ENCODE results near the gene PCDHGA4.
"Not testable (repeated sequence)": the region's sequence is repeated elsewhere in the genome, so short reads cannot be mapped to it uniquely, and the experiment has no call there.

Gene PCDHGA4

DNA sequence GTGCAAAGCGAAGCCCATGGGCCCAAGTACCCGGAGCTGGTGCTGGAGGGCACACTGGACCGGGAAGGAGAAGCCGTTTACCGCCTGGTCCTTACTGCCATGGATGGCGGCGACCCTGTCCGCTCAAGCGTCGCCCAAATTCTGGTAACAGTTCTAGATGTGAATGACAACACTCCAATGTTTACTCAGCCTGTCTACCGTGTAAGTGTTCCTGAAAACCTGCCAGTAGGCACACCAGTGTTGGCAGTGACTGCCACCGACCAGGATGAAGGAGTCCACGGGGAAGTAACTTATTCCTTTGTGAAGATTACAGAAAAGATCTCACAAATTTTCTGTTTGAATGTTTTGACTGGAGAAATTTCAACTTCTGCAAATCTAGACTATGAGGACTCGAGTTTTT is 19.8 kb downstream of the PCDHGA4 start:
- intact Hi-C loops (cut with DNase I): no loop called here

DNA sequence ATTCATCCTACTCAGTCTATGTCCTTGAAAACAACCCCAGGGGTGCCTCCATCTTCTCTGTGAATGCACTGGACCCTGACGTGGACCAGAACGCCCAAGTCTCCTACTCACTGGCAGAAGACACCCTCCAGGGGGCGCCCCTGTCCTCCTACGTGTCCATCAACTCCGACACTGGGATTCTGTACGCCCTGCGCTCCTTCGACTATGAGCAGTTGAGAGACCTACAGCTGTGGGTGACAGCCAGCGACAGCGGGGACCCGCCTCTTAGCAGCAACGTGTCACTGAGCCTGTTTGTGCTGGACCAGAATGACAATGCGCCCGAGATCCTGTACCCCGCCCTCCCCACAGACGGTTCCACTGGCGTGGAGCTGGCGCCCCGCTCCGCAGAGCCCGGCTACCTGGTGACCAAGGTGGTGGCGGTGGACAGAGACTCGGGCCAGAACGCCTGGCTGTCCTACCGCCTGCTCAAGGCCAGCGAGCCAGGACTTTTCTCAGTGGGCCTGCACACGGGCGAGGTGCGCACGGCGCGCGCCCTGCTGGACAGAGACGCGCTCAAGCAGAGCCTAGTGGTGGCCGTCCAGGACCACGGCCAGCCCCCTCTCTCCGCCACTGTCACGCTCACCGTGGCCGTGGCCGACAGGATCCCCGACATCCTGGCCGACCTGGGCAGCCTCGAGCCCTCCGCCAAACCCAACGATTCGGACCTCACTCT is 20.8 kb downstream of the PCDHGA4 start:
- intact Hi-C loops (cut with DNase I); DNase-seq: not testable (repeated sequence)

More for the DNA sequence above, 19.8 kb downstream of the PCDHGA4 start:
- DNase-seq: no peak

DNA sequence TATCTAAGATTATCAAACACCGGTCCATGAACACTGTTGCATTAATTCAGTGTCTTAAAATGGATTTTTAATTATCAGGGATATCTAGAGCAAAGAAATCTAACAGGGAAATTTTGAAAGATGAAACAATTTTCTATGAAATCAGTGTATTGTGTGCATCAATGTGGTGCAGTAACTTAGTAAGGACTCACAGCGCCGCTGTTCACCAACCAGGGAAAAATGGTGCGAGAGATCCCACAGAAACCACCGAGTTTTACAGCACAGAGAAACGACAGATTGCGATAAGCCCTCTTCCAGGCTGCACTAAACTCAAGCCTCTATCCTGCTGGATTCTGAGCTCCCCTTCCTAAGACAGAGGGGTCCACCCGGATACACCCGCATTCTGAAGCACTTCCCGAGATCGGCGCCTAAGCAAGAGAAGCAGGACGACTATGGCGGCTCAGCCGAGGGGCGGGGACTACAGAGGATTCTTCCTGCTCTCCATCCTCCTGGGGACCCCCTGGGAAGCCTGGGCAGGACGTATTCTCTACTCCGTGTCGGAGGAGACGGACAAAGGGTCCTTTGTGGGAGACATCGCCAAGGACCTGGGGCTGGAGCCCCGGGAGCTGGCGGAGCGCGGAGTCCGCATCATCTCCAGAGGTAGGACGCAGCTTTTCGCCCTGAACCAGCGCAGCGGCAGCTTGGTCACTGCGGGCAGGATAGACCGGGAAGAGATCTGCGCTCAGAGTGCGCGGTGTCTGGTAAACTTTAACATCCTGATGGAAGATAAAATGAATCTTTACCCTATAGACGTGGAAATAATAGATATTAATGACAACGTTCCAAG is 27.9 kb downstream of the PCDHGA4 start, which contains the start of gene PCDHGA7:
Gene PCDHGA7 (plus strand): TSS at position 274 of the 826 bp plus-strand sequence. CDS start 158 bp downstream, at position 432.
- intact Hi-C loops (cut with DNase I): no loop called here
- no peak for DNase-seq

DNA sequence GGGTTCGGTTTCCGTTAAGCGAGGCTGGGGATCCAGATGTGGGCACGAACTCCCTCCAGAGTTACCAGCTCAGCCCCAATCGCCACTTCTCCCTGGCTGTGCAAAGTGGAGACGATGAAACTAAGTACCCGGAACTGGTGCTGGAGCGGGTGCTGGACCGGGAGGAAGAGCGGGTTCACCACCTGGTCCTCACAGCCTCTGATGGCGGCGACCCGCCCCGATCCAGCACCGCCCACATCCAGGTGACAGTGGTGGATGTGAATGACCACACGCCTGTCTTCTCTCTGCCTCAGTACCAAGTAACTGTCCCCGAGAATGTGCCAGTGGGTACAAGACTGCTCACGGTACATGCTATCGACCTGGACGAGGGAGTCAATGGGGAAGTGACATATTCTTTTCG is 28.5 kb downstream of the PCDHGA4 start:
- no peak for DNase-seq

DNA sequence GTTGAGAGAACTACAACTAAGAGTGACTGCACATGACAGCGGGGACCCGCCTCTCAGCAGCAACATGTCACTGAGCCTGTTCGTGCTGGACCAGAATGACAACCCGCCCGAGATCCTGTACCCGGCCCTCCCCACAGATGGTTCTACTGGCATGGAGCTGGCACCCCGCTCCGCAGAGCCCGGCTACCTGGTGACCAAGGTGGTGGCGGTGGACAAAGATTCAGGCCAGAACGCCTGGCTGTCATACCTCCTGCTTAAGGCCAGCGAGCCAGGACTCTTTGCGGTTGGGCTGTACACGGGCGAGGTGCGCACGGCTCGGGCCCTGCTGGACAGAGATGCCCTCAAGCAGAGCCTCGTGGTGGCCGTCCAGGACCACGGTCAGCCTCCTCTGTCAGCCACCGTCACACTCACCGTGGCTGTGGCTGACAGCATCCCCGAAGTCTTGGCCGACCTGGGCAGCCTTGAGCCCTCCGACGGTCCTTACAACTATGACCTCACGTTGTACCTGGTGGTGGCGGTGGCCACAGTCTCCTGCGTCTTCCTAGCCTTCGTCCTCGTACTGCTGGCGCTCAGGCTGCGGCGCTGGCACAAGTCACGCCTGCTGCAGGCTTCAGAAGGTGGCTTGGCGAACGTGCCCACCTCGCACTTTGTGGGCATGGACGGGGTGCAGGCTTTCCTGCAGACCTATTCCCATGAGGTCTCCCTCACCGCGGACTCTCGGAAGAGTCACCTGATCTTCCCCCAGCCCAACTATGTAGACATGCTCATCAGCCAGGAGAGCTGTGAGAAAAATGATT is 29.8 kb downstream of the PCDHGA4 start:
- intact Hi-C loops (cut with DNase I): no loop called here
- DNase-seq: no peak

More for the DNA sequence above, 28.5 kb downstream of the PCDHGA4 start:
- intact Hi-C loops (cut with DNase I): no loop called here

DNA sequence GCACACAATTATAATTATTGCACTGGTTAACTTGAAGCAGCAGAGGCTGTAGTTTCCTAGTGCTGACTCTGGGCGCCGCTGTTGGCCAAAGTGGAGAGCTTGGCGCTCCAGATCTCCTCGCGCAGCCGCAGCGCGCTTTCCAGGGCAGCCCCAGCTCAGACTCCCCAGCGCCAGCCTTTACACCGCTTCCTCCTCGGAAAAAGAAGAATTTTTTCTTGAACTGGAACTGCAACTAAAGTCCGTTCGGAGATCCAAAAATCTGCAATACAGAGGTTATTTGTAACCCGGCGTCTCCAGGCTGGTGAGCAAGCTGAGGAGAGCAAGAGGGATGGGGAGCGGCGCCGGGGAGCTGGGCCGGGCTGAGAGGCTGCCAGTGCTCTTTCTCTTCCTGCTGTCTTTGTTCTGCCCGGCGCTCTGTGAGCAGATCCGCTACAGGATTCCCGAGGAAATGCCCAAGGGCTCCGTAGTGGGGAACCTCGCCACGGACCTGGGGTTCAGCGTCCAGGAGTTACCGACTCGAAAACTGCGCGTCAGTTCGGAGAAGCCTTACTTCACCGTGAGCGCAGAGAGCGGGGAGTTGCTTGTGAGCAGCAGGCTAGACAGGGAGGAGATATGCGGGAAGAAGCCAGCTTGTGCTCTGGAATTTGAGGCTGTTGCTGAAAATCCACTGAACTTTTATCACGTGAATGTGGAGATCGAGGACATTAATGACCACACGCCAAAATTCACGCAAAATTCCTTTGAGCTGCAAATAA is 32.9 kb downstream of the PCDHGA4 start, which contains the start of gene PCDHGB4:
Gene PCDHGB4 (plus strand): TSS at position 142 of the 755 bp plus-strand sequence. CDS start 187 bp downstream, at position 329.
- DNase-seq: peak in 1 of 42 donors; percentile 33
- intact Hi-C loops (cut with DNase I): not testable (repeated sequence)

DNA sequence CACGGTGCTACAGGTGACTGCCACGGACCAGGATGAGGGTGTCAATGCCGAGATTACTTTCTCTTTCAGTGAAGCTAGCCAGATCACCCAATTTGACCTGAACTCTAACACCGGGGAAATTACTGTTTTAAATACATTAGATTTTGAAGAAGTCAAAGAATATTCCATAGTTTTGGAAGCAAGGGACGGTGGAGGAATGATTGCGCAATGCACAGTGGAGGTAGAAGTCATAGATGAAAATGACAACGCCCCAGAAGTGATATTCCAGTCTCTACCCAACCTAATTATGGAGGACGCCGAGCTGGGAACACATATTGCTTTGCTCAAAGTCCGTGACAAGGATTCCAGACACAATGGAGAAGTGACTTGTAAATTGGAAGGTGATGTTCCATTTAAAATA is 33.8 kb downstream of the PCDHGA4 start:
- DNase-seq: no peak
- intact Hi-C loops (cut with DNase I): no loop called here

DNA sequence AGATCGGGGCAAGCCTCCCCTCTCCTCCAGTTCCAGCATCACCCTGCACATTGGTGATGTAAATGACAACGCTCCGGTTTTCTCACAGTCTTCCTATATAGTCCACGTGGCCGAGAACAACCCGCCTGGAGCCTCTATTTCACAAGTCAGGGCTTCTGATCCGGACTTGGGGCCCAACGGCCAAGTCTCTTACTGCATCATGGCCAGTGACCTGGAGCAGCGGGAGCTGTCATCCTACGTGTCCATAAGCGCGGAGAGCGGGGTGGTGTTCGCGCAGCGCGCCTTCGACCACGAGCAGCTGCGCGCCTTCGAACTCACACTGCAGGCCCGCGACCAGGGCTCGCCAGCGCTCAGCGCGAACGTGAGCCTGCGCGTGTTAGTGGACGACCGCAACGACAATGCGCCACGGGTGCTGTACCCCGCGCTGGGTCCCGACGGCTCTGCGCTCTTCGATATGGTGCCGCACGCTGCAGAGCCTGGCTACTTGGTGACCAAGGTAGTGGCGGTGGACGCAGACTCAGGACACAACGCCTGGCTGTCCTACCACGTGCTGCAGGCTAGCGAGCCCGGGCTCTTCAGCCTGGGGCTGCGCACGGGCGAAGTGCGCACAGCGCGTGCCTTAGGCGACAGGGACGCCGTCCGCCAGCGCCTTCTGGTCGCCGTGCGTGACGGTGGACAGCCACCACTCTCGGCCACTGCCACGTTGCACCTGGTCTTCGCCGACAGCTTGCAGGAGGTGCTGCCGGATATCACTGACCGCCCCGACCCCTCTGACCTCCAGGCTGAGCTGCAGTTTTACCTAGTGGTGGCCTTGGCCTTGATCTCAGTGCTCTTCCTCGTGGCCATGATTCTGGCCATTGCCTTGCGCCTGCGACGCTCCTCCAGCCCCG is 34.6 kb downstream of the PCDHGA4 start:
- intact Hi-C loops (cut with DNase I): no loop called here
- peak in 1 of 42 donors; percentile 31 for DNase-seq

DNA sequence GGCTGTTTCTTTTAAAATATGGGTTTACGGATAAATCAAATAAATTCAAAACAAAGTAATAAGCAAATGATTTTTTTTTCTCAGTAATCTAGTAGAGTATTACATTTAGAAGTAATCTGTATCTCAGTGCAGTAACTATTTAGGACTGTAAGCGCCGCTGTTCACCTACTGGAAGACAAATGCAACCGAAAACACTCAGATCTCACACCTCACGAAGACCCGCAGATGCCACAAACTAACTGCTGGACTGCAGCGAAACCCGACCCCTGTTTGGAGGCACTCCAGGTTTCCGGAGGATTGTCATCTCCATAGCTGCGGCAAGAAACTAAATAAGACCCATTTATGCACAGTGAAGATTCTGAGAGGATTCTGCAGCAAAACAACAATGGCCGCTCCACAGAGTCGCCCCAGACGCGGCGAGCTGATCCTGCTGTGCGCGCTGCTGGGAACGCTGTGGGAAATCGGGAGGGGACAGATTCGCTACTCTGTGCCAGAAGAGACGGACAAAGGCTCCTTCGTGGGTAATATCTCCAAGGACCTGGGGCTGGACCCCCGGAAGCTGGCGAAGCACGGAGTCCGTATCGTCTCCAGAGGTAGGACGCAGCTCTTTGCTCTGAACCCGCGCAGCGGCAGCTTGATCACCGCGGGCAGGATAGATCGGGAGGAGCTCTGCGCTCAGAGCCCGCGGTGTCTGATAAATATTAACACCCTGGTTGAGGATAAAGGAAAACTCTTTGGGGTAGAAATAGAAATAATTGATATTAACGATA is 37.8 kb downstream of the PCDHGA4 start, which contains the start of gene PCDHGA8:
Gene PCDHGA8 (plus strand): TSS at position 205 of the 770 bp plus-strand sequence. CDS start 181 bp downstream, at position 386.
- intact Hi-C loops (cut with DNase I): no loop called here
- DNase-seq: peak in 1 of 42 donors; percentile 28

DNA sequence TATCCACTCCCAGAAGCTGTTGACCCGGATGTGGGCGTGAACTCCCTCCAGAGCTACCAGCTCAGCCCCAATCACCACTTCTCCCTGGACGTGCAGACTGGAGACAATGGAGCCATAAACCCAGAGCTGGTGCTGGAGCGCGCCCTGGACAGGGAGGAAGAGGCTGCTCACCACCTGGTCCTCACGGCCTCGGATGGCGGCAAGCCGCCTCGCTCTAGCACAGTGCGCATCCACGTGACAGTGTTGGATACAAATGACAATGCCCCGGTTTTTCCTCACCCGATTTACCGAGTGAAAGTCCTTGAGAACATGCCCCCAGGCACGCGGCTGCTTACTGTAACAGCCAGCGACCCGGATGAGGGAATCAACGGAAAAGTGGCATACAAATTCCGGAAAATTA is 38.4 kb downstream of the PCDHGA4 start:
- intact Hi-C loops (cut with DNase I): no loop called here
- peak in 1 of 42 donors; percentile 17 for DNase-seq

DNA sequence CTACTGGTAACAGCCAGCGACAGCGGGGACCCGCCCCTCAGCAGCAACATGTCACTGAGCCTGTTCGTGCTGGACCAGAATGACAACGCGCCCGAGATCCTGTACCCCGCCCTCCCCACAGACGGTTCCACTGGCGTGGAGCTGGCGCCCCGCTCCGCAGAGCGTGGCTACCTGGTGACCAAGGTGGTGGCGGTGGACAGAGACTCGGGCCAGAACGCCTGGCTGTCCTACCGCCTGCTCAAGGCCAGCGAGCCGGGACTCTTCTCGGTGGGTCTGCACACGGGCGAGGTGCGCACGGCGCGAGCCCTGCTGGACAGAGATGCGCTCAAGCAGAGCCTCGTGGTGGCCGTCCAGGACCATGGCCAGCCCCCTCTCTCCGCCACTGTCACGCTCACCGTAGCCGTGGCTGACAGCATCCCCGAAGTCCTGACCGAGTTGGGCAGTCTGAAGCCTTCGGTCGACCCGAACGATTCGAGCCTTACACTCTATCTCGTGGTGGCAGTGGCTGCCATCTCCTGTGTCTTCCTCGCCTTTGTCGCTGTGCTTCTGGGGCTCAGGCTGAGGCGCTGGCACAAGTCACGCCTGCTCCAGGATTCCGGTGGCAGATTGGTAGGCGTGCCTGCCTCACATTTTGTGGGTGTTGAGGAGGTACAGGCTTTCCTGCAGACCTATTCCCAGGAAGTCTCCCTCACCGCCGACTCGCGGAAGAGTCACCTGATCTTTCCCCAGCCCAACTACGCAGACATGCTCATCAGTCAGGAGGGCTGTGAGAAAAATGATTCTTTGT is 39.8 kb downstream of the PCDHGA4 start:
- intact Hi-C loops (cut with DNase I): not testable (repeated sequence)
- peak in 1 of 42 donors; percentile 13 for DNase-seq

DNA sequence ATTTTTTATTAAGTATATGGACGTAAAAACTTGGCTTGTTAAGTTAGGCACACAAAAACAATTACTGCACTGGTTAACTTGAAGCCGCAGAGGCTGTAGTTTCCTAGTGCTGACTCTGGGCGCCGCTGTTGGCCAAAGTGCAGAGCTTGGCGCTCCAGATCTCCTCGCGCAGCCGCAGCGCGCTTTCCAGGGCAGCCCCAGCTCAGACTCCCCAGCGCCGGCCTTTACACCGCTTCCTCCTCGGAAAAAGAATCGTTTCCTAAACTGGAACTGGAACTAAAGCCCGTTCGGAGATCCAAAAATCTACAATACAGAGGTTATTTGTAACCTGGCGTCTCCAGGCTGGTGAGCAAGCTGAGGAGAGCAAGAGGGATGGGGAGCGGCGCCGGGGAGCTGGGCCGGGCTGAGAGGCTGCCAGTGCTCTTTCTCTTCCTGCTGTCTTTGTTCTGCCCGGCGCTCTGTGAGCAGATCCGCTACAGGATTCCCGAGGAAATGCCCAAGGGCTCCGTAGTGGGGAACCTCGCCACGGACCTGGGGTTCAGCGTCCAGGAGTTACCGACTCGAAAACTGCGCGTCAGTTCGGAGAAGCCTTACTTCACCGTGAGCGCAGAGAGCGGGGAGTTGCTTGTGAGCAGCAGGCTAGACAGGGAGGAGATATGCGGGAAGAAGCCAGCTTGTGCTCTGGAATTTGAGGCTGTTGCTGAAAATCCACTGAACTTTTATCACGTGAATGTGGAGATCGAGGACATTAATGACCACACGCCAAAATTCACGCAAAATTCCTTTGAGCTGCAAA is 43.1 kb downstream of the PCDHGA4 start, which contains the start of gene PCDHGB5:
Gene PCDHGB5 (plus strand): TSS at position 192 of the 796 bp plus-strand sequence. CDS start 181 bp downstream, at position 373.
- DNase-seq: peak in 10 of 42 donors; percentile 19 to 59 (median 49)
- intact Hi-C loops (cut with DNase I): not testable (repeated sequence)

DNA sequence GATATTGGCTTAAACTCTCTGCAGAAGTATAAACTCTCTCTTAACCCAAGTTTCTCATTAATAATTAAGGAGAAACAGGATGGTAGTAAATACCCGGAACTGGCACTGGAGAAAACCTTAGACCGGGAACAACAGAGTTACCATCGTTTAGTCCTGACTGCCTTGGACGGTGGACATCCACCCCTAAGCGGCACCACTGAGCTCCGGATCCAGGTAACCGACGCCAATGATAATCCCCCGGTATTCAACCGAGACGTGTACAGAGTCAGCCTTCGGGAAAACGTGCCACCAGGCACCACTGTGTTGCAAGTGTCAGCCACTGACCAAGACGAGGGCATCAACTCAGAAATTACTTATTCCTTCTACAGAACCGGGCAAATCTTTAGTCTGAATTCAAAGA is 43.8 kb downstream of the PCDHGA4 start:
- intact Hi-C loops (cut with DNase I): no loop called here
- peak in 1 of 42 donors; percentile 16 for DNase-seq

DNA sequence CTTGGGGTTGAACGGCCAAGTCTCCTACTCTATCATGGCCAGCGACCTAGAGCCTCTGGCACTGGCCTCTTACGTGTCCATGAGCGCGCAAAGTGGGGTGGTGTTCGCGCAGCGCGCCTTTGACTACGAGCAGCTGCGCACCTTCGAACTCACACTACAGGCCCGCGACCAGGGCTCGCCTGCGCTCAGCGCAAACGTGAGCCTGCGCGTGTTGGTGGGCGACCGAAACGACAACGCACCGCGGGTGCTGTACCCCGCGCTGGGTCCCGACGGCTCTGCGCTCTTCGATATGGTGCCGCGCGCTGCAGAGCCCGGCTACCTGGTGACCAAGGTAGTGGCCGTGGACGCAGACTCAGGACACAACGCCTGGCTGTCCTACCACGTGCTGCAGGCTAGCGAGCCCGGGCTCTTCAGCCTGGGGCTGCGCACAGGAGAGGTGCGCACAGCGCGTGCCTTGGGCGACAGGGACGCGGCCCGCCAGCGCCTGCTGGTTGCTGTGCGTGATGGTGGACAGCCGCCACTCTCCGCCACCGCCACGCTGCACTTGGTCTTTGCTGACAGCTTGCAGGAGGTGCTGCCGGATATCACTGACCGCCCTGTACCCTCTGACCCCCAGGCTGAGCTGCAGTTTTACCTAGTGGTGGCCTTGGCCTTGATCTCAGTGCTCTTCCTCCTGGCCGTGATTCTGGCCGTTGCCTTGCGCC is 44.9 kb downstream of the PCDHGA4 start:
- intact Hi-C loops (cut with DNase I): no loop called here
- peak in 1 of 42 donors; percentile 24 for DNase-seq
